Loucy (cell line): Measurements from ENCODE around the gene CREBRF.
"Not testable (repeated sequence)": the region's sequence is repeated elsewhere in the genome, so short reads cannot be mapped to it uniquely, and the experiment has no call there.

Experiments used
- CTCF ChIP-seq: fragments of 200-600 bp; sonication (generic); conservative IDR thresholded peaks from 2 replicates; pipeline ENCODE4 v1.5.1; 2014; ENCODE audit warnings: mild to moderate bottlenecking, antibody characterized with exemption, low read length
- EZH2phosphoT487 ChIP-seq: fragments of 200-600 bp; IDR thresholded peaks from 2 replicates; pipeline ENCODE4 v1.6.1; 2018; ENCODE audit warnings: antibody characterized with exemption, mild to moderate bottlenecking, moderate library complexity, borderline replicate concordance

GRCh38 chr5:173032096-173032495, 24.1 kb upstream of the CREBRF start:
- not testable (repeated sequence) for TF ChIP-seq CTCF, EZH2phosphoT487
